ENCODE results near the gene MPPED1. TPM values are rescaled to one million over a fixed set of nuclear protein-coding genes. Genes with fewer than 3 reads are reported as not detected.

Gene MPPED1
- total RNA-seq, 1 donor from 2014 or later, result 0.18 TPM

DNA sequence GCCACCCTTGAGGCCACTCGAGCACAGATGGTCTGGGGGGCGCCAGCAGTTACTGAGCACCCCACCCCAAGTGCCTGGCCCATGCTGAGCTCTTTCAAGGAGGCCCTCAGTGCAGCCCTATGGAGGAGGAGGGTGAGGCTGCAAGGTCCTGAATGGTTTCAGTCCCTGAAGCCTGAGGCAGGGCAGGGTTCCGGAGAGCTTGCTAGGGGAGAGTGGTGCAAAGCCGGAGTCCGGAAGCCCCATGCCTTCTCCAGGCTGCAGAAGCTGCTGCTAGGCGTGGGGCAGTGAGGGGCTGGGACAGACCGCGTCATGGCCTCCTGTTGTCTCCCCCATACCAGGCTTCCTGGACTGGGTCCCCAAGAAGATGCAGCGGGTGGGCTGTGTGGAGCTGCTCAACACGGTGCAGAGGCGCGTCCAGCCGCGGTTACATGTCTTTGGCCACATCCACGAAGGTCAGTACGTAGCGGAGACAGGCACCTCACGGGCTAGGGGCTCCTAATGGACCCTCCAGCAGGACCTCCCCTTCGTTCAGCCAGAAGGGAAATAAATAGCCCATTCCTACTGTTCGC is 90.6 kb downstream of the MPPED1 start:
- peaks cover 4% of the 10 kb centered on the region for H3K27me3 Mint-ChIP-seq (ENCODE audit: unreplicated experiment)
- no peaks in the 10 kb centered on the region for H3K4me1 Mint-ChIP-seq (ENCODE audit: unreplicated experiment)
- H3K9me3 Mint-ChIP-seq (ENCODE audit: unreplicated experiment), result no peaks in the 10 kb centered on the region
- TF ChIP-seq, protein P1, sequence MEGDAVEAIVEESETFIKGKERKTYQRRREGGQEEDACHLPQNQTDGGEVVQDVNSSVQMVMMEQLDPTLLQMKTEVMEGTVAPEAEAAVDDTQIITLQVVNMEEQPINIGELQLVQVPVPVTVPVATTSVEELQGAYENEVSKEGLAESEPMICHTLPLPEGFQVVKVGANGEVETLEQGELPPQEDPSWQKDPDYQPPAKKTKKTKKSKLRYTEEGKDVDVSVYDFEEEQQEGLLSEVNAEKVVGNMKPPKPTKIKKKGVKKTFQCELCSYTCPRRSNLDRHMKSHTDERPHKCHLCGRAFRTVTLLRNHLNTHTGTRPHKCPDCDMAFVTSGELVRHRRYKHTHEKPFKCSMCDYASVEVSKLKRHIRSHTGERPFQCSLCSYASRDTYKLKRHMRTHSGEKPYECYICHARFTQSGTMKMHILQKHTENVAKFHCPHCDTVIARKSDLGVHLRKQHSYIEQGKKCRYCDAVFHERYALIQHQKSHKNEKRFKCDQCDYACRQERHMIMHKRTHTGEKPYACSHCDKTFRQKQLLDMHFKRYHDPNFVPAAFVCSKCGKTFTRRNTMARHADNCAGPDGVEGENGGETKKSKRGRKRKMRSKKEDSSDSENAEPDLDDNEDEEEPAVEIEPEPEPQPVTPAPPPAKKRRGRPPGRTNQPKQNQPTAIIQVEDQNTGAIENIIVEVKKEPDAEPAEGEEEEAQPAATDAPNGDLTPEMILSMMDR (IDR thresholded peaks at IDR 0.05; ENCODE audit: unreplicated experiment), result no peak
- no peak overlapping the region for H3K27ac Mint-ChIP-seq (ENCODE audit: unreplicated experiment)
- no peaks in the 10 kb centered on the region for H3K36me3 Mint-ChIP-seq (ENCODE audit: low read depth, unreplicated experiment)
- H3K4me3 Mint-ChIP-seq (ENCODE audit: unreplicated experiment), result no peak overlapping the region
- DNase-seq (ENCODE audit: low spot score), result no peak

DNA sequence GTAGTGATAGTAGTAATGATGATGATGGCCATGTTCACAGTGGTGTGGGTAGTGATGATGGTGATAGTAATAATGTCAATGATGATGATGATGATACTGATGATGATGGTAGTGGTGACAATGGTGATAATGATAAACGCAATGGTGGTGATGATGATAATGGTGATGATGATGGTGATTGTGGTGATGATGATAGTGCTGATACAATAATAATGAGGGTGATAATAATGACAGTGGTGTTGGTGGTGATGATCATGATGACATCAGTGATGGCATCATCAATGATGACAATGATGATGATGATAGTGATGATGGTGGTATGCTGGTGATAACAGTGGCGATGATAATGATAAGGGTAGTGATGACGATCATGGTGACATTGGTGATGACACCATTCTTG is 92.3 kb downstream of the MPPED1 start:
- no peaks in the 10 kb centered on the region for H3K36me3 Mint-ChIP-seq (ENCODE audit: low read depth, unreplicated experiment)
- no peak overlapping the region for H3K27ac Mint-ChIP-seq (ENCODE audit: unreplicated experiment)
- no peak overlapping the region for H3K4me3 Mint-ChIP-seq (ENCODE audit: unreplicated experiment)
- TF ChIP-seq, protein P1 (IDR thresholded peaks at IDR 0.05; ENCODE audit: unreplicated experiment), result no peak
- no peaks in the 10 kb centered on the region for H3K4me1 Mint-ChIP-seq (ENCODE audit: unreplicated experiment)
- H3K27me3 Mint-ChIP-seq (ENCODE audit: unreplicated experiment), result peaks cover 4% of the 10 kb centered on the region
- no peak for DNase-seq (ENCODE audit: low spot score)
- no peaks in the 10 kb centered on the region for H3K9me3 Mint-ChIP-seq (ENCODE audit: unreplicated experiment)

DNA sequence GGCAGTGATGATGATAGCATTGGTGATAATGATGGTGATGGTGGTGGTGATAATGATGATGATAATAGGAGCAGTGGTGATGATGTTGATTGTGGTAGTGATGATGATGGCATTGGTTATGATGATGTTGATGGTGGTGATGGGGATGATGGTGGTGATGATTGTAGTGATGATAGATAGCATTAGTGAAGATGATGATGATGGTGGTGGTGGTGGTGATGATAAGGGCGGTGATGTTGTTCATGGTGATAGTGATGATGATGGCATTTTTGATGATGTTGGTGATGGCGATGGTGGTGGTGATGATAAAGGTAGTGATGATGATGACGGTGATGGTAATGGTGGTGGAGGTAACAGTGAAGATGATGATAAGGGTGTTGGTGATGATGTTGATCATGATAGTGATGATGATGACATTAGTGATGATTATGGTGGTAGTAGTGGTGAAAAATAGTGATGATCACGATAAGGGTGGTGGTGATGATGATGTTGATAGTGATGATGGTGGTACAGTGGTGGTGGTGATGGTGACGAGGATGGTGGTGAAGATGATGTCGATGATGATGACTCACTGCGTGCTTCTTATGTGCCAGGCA is 93.0 kb downstream of the MPPED1 start:
- Mint-ChIP-seq H3K27me3 (ENCODE audit: unreplicated experiment) (peaks cover 4% of the 10 kb centered on the region), H3K9me3 (ENCODE audit: unreplicated experiment) (no peaks in the 10 kb centered on the region), H3K36me3 (ENCODE audit: low read depth, unreplicated experiment) (no peaks in the 10 kb centered on the region), H3K27ac (ENCODE audit: unreplicated experiment) (no peak overlapping the region), H3K4me3 (ENCODE audit: unreplicated experiment) (no peak overlapping the region), H3K4me1 (ENCODE audit: unreplicated experiment) (no peaks in the 10 kb centered on the region)
- TF ChIP-seq, protein P1 (IDR thresholded peaks at IDR 0.05; ENCODE audit: unreplicated experiment), result no peak
- no peak for DNase-seq (ENCODE audit: low spot score)

DNA sequence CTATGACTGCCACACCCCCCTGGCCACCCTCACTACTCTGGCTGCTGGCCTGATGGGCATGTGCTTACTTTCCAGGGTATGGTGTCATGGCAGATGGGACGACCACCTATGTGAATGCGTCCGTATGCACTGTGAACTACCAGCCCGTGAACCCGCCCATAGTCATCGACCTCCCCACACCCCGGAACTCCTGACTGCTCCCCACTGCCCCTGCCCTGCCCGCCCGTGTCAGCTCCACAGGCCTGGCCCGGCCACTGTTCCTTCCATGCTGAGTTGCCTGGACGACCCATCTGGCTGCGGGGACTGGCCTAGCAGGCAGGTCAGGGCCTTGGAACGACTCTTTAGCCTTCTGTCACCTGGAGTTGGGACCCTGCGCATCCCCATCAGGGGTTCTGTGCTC is 93.6 kb downstream of the MPPED1 start:
- Mint-ChIP-seq H3K4me3 (ENCODE audit: unreplicated experiment) (no peak overlapping the region), H3K27ac (ENCODE audit: unreplicated experiment) (no peak overlapping the region)

DNA sequence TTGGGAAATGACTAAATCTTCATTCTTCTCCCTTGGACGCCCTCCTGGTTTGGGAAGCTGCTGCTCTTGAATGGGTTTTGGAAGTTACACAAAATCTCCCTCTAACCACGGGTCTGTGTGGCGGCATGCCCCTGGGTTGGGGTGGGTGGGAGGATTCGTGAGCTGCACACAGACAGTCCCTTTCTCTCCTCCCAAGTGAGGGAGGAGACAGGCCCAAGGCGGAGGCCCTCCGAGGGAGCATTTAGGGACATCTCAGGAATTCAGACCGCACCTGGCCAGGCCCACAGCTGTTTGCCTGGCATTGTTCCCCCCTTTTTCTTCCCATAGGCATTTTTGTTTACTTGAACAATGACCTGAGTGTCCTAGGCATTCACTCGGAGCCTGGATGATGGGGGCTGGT is 94.1 kb downstream of the MPPED1 start:
- Mint-ChIP-seq H3K36me3 (ENCODE audit: low read depth, unreplicated experiment) (no peaks in the 10 kb centered on the region), H3K9me3 (ENCODE audit: unreplicated experiment) (no peaks in the 10 kb centered on the region), H3K27me3 (ENCODE audit: unreplicated experiment) (peaks cover 4% of the 10 kb centered on the region), H3K27ac (ENCODE audit: unreplicated experiment) (no peak overlapping the region), H3K4me1 (ENCODE audit: unreplicated experiment) (no peaks in the 10 kb centered on the region), H3K4me3 (ENCODE audit: unreplicated experiment) (no peak overlapping the region)
- DNase-seq (ENCODE audit: low spot score), result no peak
- TF ChIP-seq, protein P1 (IDR thresholded peaks at IDR 0.05; ENCODE audit: unreplicated experiment), result no peak

More for the DNA sequence above, 93.6 kb downstream of the MPPED1 start:
- Mint-ChIP-seq H3K27me3 (ENCODE audit: unreplicated experiment) (peaks cover 4% of the 10 kb centered on the region), H3K36me3 (ENCODE audit: low read depth, unreplicated experiment) (no peaks in the 10 kb centered on the region), H3K4me1 (ENCODE audit: unreplicated experiment) (no peaks in the 10 kb centered on the region), H3K9me3 (ENCODE audit: unreplicated experiment) (no peaks in the 10 kb centered on the region)
- DNase-seq (ENCODE audit: low spot score), result no peak
- TF ChIP-seq, protein P1 (IDR thresholded peaks at IDR 0.05; ENCODE audit: unreplicated experiment), result no peak

Measured in endothelial cell (in vitro differentiated cells).